ENCODE results near the gene TPRA1.

GRCh38 chr3:127549826-127550467, 40.6 kb downstream of the TPRA1 start:
- TF ChIP-seq EZH2 (IDR thresholded peaks at IDR 0.05; ENCODE audit: borderline replicate concordance, low read depth, low read length, severe bottlenecking) (no peak), CTCF (IDR thresholded peaks at IDR 0.05; ENCODE audit: borderline replicate concordance, extremely low read depth, low read length, poor library complexity, severe bottlenecking) (no peak)
